Progenitor cell of endocrine pancreas (in vitro differentiated cells): ENCODE data around the gene SH3PXD2B. TPM values are rescaled to one million over a fixed set of nuclear protein-coding genes. Genes with fewer than 3 reads are reported as not detected.

Experiments
- DNase-seq: peaks from one replicate; pipeline ENCODE4 v3.0.0; 2021; ENCODE audit warnings: low spot score; ENCODE audit not compliant: unreplicated experiment
- H3K27ac Mint-ChIP-seq: 2 replicates; pipeline ENCODE4 v1.8.0; 2021; ENCODE audit warnings: mild to moderate bottlenecking, moderate library complexity, mixed read lengths
- H3K27me3 Mint-ChIP-seq: 2 replicates; pipeline ENCODE4 v1.8.0; 2021; ENCODE audit warnings: mixed read lengths
- H3K36me3 Mint-ChIP-seq: 2 replicates; pipeline ENCODE4 v1.8.0; 2022; ENCODE audit warnings: mixed read lengths; ENCODE audit not compliant: insufficient read depth
- H3K4me1 Mint-ChIP-seq: 2 replicates; pipeline ENCODE4 v1.8.0; 2021; ENCODE audit warnings: low read depth, mixed read lengths
- H3K4me3 Mint-ChIP-seq: 2 replicates; pipeline ENCODE4 v1.8.0; 2021; ENCODE audit warnings: low read depth, mild to moderate bottlenecking, moderate library complexity, mixed read lengths
- H3K9me3 Mint-ChIP-seq: 2 replicates; pipeline ENCODE4 v1.8.0; 2021; ENCODE audit warnings: low read depth, mixed read lengths
- CTCF ChIP-seq: fragments of 200-600 bp; sonication (generic); IDR thresholded peaks from one replicate; pipeline ENCODE4 v1.5.0; 2021; ENCODE audit warnings: antibody characterized with exemption, mild to moderate bottlenecking; ENCODE audit not compliant: unreplicated experiment
- total RNA-seq: library from RNA; stranded (reverse); gene quantifications from 2 replicates; pipeline ENCODE4 v1.2.1, GENCODE V29; 2021

SH3PXD2B gene
- total RNA-seq, 1 donor from 2014 or later = 79.8 TPM

DNA sequence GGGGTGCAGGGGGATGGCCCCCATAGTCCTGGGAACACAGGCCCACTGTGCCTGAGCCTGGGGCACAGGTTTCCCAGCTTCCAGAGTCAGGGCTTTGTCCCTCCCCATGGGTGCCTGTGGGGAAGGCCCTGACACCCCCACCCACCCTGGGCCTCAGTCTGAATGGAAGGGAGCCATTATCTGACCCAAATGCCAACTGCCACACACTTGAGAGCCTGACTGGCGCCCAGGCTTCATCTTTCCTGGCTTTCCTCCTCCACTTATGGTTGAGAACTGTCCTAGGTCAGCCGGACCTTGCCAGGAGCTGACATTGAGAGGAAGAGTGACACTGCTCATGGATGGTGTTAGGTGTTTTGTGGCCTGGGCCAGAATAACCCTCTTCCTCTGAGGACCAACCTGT, 24.0 kb downstream of the SH3PXD2B start:
- Mint-ChIP-seq H3K27ac (no peak overlapping the region), H3K4me1 (peaks cover 9% of the 10 kb centered on the region), H3K9me3 (no peaks in the 10 kb centered on the region), H3K27me3 (no peaks in the 10 kb centered on the region), H3K4me3 (no peak overlapping the region), H3K36me3 (peaks cover 11% of the 10 kb centered on the region)
- no peak for DNase-seq
- TF ChIP-seq CTCF = no peak

- Mint-ChIP-seq H3K4me1 (peaks cover 11% of the 10 kb centered on the region), H3K27ac (no peak overlapping the region), H3K36me3 (peaks cover 11% of the 10 kb centered on the region), H3K9me3 (no peaks in the 10 kb centered on the region), H3K4me3 (no peak overlapping the region), H3K27me3 (no peaks in the 10 kb centered on the region)
- no peak for DNase-seq
- TF ChIP-seq CTCF = no peak
Measured at GRCh38 chr5:172429201-172429940, 25.0 kb downstream of the SH3PXD2B start.

GRCh38 chr5:172428224-172429166, 25.8 kb downstream of the SH3PXD2B start:
- Mint-ChIP-seq H3K9me3 (no peaks in the 10 kb centered on the region), H3K36me3 (peaks cover 11% of the 10 kb centered on the region), H3K27me3 (no peaks in the 10 kb centered on the region), H3K4me3 (no peak overlapping the region), H3K27ac (no peak overlapping the region), H3K4me1 (peaks cover 6% of the 10 kb centered on the region)
- no peak for TF ChIP-seq CTCF
- DNase-seq = no peak

DNA sequence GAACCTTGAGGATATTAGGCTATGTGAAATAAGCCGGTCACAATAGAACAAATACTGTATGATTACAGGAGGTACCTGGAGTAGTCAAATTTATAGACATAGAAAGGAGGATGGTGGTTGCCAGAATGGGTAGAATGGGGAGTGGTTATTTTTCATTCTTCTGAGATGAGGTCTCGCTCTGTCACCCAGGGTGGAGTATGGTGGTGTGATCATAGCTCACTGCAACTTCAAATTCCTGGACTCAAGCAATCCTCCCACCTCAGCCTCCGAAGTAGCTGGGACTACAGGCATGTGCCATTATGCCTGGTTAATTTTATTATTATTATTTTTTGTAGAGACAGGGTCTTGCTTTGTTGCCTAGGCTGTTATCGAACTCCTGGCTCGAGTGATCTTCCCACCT, 27.1 kb downstream of the SH3PXD2B start:
- Mint-ChIP-seq H3K27me3 (no peaks in the 10 kb centered on the region), H3K4me1 (peaks cover 5% of the 10 kb centered on the region), H3K9me3 (no peaks in the 10 kb centered on the region), H3K4me3 (no peak overlapping the region), H3K27ac (no peak overlapping the region), H3K36me3 (peaks cover 16% of the 10 kb centered on the region)
- no peak for TF ChIP-seq CTCF
- DNase-seq = no peak

- peaks cover 5% of the 10 kb centered on the region for H3K4me1 Mint-ChIP-seq
Measured at GRCh38 chr5:172426086-172426485, 28.2 kb downstream of the SH3PXD2B start.

More at GRCh38 chr5:172426086-172426485, 28.2 kb downstream of the SH3PXD2B start:
- Mint-ChIP-seq H3K4me3 (no peak overlapping the region), H3K27me3 (no peaks in the 10 kb centered on the region), H3K36me3 (peaks cover 16% of the 10 kb centered on the region), H3K27ac (peak overlapping the region; percentile 45), H3K9me3 (no peaks in the 10 kb centered on the region)
- no peak for DNase-seq
- TF ChIP-seq CTCF = no peak
